NCI-H345 treated with DMSO at 0.1 percent for 48 hours (cell line): Measurements from ENCODE around the gene TMEM51.

Experiments used
- DNase-seq: peaks from one replicate; lab custom pipeline; 2025; ENCODE audit not compliant: unreplicated experiment; lab: John Stamatoyannopoulos, UW

The TMEM51 gene

DNA sequence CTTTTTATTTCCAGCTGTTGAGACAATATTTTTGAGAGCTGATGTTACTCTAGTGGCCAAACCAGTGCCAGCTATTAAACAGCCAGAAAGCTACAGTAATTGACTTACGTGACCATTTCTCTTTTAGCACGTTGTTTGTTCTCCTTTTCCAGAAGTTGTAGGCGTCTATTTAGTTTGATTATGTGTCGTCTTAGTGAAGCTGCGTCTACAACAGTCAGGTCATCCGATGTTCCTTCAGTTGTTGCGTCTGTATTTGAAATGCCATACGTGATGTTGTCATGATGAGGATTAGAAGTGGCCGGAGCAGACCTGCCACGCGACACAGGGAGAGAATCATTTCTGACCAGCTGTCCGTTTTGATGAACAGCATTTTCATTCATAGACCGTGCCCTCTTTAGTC, 38.2 kb downstream of the TMEM51 start:
- no peak for DNase-seq

DNA sequence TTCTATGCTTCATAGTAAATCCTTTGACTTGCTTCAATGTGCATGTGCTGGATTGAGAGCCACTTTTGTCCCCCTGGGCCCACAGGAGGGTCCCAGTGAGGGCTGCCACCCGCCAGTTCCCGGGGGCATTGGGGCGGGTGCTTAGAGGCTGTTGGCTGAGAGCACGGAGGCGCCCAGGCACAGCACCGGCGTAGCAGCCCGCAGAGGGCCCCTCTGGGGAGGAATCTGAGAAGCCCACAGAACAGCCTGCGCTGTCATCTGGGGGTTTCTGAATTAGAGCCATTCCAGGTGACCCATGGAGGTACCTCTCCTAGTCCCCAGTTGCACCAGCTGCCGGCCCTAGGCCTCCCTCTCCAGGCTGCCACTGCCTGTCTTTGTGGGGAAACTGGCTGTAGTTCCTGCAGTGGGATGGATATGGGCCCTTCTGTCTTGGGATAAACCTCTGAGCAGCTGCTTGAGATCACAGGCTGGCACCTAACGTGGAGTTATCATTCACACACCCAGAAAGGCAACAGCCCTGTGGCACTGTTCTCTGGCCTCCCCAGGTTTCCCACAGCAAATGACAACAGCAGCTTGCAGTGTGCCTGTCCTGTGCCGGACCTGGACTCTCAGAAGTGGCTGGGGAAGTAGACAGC, 39.5 kb downstream of the TMEM51 start:
- no peak for DNase-seq

- DNase-seq = no peak
Observed at GRCh38 chr1:15195420-15196052, 42.0 kb downstream of the TMEM51 start.

GRCh38 chr1:15196069-15196468, 42.5 kb downstream of the TMEM51 start:
- DNase-seq = no peak

DNA sequence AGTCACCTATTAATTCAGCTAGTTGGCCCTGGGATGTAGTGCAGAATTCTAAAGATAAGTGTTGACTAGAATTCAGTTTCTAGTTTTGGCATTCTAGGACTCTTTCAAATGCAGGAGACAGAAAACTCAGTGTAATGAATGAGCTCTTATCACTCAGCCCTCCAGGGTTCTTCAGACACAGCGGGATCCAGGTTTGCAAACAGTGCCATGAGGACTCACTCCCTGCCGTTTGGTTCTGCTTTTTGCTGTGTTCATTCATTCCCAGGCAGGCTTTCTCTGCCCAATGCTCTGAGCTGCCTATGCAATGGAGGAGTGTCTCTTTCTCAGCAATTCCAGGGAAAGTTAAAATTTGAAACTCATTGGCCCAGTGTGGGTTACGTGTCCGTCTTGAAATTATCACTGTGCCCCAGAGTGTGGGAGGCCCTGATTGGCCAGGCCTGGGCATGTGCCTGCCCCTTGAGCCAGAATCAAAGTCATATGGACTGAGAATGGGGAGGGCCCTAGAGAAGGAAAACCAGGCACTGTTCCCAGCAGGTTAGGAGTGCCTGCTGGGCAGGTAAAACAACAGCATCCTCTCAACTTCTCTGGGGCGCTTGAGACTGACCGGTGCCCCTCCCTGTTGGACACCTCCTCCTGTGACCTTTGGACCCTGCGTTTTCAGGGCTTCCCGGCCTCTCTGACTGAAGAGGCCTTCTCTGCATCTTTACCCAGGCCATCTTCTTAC, 43.4 kb downstream of the TMEM51 start:
- DNase-seq = peak; percentile 89

DNA sequence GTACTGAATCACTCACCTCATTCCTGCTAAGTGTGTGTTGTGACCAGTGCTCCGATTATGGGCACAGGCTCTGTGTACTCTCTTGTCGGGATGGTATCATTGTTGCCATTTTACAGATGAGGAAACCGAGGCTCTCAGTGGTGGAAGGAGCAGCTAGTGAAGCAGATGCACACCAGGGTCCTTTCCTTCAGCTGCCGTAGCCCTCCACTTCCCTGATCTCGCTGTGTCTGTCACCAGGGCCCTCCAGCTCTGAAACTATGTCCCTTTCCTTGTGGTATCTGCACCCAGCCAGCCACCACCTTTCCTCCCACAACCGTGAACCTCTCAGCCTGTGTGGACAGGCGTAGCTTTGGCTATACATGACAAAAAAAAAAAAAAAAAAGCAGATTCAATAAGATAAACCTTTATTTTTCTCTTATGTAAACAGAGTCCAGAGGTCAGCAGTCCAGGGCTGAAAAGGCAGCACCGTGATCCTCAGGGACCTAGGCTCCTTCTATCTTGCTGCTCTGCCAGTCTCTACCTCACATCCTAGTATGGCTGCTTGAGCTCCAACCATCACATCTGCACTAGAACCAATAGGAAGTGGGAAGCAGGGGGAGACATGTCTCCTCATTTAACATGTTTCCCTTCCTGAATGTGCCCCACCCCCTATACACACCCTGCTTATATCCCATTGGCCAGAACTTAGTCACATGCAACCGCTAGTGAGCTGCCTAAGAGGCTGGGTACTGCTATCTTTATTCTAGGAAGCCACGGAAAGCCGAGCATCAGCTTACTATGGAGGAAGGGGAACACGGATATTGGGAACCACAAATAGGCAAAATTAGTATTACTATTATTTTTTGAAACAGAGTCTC, 44.3 kb downstream of the TMEM51 start:
- no peak for DNase-seq

DNA sequence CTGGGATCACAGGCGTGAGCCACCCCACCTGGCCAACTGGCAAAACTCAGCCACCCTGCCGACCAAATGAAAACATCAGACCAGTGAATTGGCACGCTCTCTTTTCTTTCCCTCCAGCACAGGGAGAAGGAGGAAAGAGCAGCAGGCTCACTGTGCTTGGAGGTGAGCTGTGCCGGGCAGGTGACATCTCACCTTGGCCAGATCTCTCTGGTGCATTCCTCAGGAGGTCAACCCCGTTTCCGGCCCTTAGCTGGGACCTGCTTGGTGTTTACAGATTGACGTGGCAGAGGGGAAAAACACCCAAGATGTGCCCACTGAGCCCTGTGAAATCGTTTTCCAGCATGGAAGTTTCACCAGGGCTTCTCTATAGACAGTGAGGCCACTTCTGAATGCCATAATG, 45.1 kb downstream of the TMEM51 start:
- DNase-seq = no peak

GRCh38 chr1:15201221-15201620, 47.7 kb downstream of the TMEM51 start:
- no peak for DNase-seq

GRCh38 chr1:15201849-15202551, 48.5 kb downstream of the TMEM51 start:
- no peak for DNase-seq

- DNase-seq = no peak
Observed at GRCh38 chr1:15204931-15205330, 51.4 kb downstream of the TMEM51 start.

GRCh38 chr1:15205586-15206346, 52.2 kb downstream of the TMEM51 start:
- no peak for DNase-seq

- no peak for DNase-seq
Observed at GRCh38 chr1:15206418-15207030, 53.0 kb downstream of the TMEM51 start.

- no peak for DNase-seq
Observed at GRCh38 chr1:15207031-15207828, 53.7 kb downstream of the TMEM51 start.

DNA sequence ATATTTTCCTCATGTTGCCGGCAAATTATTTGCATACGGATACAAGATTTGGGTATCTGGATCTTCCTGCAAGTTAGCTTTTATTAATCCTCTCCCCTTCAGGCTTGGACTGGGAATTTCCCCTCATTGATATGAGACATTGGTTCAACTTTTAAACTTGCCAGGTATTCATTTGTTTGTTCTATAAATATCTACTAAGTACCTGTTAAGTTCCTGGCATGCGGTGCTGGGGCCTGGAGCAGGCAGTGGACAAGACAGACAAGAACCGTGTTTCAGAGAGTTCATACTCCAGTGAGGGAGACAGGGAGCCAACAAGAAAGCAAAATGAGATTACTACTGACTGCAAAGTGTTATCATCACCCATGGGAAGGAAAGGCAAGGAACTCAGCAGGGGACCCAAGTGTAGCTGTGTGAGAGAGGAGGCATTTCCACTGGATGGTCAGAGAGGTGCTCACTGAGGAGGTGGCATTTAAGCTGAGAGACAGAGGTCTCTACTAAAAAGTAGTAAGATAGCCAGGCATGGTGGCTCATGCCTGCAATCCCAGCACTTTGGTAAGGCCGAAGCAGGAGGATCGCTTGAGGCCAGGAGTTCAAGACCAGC, 54.4 kb downstream of the TMEM51 start:
- no peak for DNase-seq

GRCh38 chr1:15210651-15211375, 57.3 kb downstream of the TMEM51 start:
- no peak for DNase-seq

DNA sequence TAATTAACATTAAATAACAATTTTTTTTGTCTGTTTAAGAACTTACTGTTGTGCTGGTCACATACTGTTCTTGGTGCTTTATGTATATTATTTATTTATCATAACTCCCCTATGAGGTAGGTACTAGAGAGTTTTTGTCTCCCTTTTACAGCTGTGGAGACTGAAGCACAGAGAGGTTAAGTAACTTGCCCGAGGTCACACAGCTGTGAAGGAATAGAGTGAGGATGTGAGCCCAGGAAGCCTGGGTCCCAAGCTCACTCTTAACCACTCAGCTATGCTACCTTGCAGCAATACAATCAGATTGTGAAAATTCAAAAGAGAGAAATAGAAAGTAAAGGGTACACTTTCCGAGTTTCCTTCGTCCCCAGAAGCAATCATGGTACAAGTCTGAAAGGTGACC, 57.9 kb downstream of the TMEM51 start:
- DNase-seq = no peak

DNA sequence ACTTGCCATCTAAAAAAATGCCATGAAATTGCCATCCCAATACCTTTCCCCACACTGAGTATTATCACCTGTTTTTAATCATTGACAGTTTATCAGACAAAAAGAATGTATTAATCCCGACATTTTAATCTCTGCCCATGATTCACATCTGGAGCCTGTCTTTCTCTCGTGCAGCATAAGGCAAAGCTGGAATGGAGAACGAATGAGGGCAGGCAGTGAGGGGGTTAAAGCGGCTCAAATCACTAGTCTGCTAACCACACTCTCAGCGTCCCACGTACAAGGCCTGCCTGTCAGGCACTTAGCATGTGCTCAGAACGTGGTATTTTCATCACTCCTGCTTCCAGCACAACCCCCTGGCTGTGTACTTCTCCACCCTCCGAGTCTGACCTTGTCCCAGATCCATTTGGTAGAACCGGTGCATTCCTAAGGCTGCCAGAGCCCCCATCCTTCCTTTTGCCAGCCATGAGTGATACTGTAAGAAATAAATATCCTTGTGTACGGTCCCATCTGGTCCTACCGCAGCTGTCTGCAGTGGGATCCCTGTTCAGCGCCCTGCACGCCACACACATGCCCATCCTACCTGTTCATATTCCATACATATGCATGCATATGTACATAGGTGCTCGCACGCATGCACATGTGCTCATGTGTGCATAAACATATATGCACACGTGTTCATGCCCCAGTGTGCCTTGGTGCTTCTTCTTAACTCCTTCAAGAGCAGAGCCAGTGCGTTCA, 58.8 kb downstream of the TMEM51 start:
- DNase-seq = no peak
